ENCODE results near the gene SRBD1.

DNA sequence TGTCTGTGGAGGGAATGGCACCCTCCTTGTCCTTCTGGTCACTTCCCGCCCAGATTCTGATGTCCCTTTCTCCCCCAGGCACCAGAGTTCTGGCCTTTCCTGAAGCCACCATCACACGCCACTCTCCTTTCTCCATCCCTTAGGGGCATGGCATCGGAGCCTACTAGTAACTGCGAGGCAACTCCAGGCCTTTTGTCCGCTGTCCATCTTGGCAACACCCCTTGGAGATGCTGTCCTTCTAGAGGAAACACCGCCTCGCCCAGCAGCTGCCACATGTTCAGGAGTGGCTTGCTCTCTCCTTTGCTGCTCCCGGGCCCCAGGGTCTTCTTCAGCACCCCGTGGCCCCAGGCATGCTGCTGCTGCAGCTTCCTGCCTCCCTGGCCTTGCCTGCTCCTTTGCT is 267.0 kb downstream of the SRBD1 start:
- TF ChIP-seq, protein P1, sequence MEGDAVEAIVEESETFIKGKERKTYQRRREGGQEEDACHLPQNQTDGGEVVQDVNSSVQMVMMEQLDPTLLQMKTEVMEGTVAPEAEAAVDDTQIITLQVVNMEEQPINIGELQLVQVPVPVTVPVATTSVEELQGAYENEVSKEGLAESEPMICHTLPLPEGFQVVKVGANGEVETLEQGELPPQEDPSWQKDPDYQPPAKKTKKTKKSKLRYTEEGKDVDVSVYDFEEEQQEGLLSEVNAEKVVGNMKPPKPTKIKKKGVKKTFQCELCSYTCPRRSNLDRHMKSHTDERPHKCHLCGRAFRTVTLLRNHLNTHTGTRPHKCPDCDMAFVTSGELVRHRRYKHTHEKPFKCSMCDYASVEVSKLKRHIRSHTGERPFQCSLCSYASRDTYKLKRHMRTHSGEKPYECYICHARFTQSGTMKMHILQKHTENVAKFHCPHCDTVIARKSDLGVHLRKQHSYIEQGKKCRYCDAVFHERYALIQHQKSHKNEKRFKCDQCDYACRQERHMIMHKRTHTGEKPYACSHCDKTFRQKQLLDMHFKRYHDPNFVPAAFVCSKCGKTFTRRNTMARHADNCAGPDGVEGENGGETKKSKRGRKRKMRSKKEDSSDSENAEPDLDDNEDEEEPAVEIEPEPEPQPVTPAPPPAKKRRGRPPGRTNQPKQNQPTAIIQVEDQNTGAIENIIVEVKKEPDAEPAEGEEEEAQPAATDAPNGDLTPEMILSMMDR (conservative IDR thresholded peaks at IDR 0.05 in 1 of 2, IDR thresholded peaks at IDR 0.05 in 1 of 2; ENCODE audit: low read depth in 1 of 2, low read length in 2 of 2): no peak
- TF ChIP-seq EZH2 (IDR thresholded peaks at IDR 0.05; ENCODE audit: low read length, missing control alignments): no peak

Data from fibroblast of lung (primary cell).